ENCODE data around the gene RPL32. TPM values are rescaled to one million over a fixed set of nuclear protein-coding genes. Genes with fewer than 3 reads are reported as not detected.
"Not testable (repeated sequence)": the region's sequence is repeated elsewhere in the genome, so short reads cannot be mapped to it uniquely, and the experiment has no call there.

The RPL32 gene
- total and polyA plus RNA-seq, 8 donors = 71.5 to 3,985 (median 2,039) TPM

DNA sequence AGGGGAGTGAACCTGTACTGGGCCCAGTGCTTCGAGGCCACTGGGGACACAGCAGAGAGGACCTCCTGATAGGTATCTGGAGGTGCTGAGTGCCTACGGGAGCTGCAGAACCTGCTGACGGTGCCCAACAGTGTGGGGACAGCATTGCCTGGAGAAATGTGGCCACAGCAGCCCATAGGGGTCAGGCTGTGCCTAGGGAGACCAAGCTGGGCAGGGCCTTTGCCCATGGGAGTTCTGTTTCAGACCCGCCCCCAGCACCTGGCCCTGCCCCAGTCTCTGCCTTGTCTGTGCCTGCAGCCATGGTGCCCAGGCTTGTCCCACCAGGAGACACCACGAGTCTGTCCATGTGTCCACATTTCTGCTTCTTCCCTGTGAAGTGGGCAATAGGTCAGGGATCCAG is 15.3 kb upstream of the RPL32 start:
- TF ChIP-seq, protein P1, sequence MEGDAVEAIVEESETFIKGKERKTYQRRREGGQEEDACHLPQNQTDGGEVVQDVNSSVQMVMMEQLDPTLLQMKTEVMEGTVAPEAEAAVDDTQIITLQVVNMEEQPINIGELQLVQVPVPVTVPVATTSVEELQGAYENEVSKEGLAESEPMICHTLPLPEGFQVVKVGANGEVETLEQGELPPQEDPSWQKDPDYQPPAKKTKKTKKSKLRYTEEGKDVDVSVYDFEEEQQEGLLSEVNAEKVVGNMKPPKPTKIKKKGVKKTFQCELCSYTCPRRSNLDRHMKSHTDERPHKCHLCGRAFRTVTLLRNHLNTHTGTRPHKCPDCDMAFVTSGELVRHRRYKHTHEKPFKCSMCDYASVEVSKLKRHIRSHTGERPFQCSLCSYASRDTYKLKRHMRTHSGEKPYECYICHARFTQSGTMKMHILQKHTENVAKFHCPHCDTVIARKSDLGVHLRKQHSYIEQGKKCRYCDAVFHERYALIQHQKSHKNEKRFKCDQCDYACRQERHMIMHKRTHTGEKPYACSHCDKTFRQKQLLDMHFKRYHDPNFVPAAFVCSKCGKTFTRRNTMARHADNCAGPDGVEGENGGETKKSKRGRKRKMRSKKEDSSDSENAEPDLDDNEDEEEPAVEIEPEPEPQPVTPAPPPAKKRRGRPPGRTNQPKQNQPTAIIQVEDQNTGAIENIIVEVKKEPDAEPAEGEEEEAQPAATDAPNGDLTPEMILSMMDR (IDR thresholded peaks at IDR 0.05) = no peak
- TF ChIP-seq POLR2AphosphoS5 (IDR thresholded peaks at IDR 0.05) (no peak), POLR2A (IDR thresholded peaks at IDR 0.05) (no peak), EP300 (IDR thresholded peaks at IDR 0.05) (no peak)
- no peak overlapping the region for H3K4me3 ChIP-seq
- no peak for DNase-seq
- H3K27me3 ChIP-seq = no peaks in the 10 kb centered on the region
- H3K4me1 ChIP-seq = no peaks in the 10 kb centered on the region
- no peak overlapping the region for H3K27ac ChIP-seq
- no peaks in the 10 kb centered on the region for H3K9me3 ChIP-seq
- 79 to 93% (median 81%) methylated on average over 3 to 5 of the region's 5 CpGs for WGBS, 5 donors
- intact Hi-C loops (cut with DNase I; ENCODE audit: low total_unique reads) = no loop called here
- H3K36me3 ChIP-seq = no peaks in the 10 kb centered on the region

DNA sequence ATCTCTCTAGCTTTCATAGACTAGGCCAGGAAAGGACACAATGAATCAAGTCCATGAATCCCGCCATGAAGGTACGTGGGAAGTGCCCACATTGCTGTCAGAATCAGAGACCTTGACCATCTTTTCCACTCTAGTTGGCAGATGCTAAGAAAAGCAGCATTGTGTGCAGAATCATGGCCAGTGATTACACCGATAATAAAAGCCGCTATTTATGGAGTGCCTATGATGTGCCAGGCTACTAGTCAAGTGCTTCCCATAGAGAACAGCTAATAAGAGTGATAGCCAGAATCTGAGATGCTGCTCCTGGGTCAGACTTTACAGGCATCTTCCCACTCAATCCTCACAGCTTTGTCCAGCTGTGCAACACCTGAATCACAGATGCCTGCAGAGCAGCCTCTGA is 13.2 kb upstream of the RPL32 start:
- H3K4me3 ChIP-seq = no peak overlapping the region
- no peaks in the 10 kb centered on the region for H3K4me1 ChIP-seq
- H3K27ac ChIP-seq = no peak overlapping the region
- no peaks in the 10 kb centered on the region for H3K9me3 ChIP-seq
- no peaks in the 10 kb centered on the region for H3K27me3 ChIP-seq
- WGBS, 5 donors = 87 to 92% (median 88%) methylated on average over 4 of the region's 4 CpGs
- no peak for TF ChIP-seq POLR2AphosphoS5 (IDR thresholded peaks at IDR 0.05)
- TF ChIP-seq, protein P1 (IDR thresholded peaks at IDR 0.05) = no peak
- TF ChIP-seq EP300 (IDR thresholded peaks at IDR 0.05) = no peak
- no peak for TF ChIP-seq POLR2A (IDR thresholded peaks at IDR 0.05)
- H3K36me3 ChIP-seq = no peaks in the 10 kb centered on the region
- DNase-seq = no peak
- intact Hi-C loops (cut with DNase I; ENCODE audit: low total_unique reads) = no loop called here

DNA sequence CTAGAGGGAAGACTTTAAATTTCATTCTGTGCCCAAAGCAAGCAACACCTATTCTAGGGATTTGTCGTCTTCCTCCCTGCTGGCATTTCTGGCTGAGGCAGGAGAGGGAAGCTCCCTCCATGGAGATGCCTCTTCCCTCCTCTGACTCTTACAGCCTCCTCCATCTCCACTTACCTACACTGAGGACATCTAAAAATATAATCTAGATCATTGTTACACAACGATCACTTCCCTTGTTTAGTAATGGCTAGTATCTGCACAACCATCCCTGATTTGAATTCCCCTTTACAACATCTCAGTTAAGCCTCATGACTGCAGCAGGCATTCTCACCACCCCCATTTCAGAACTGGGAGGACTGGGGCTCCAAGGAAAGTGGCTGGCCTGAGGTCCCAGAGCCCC is 12.5 kb upstream of the RPL32 start:
- H3K36me3 ChIP-seq; H3K27ac ChIP-seq; H3K27me3 ChIP-seq; DNase-seq; H3K4me3 ChIP-seq; intact Hi-C loops (cut with DNase I; ENCODE audit: low total_unique reads); H3K4me1 ChIP-seq; H3K9me3 ChIP-seq: not testable (repeated sequence)
- WGBS, 5 donors = 66 to 82% (median 73%) methylated on average over 2 of the region's 2 CpGs

DNA sequence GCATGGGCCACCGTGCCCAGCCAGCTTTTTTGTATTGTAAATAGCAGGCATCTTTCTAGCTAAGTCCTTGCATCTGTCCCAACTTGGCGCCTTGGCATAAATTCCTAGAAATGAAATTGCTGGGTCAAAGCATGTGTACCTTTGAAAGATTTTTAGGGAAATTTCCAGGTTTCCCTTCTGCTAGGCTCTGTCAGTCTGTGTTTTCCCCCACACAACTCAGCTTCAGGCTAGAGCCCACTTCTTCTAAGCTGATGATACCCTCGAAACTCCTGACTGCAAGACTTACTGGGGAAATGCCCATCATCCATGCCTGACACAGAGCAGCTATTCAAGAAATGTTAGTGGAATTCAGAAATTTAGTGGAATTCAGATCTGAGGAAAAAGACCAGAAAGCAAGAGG is 10.8 kb upstream of the RPL32 start:
- Histone ChIP-seq H3K36me3 (no peaks in the 10 kb centered on the region), H3K4me1 (no peaks in the 10 kb centered on the region), H3K9me3 (no peaks in the 10 kb centered on the region), H3K27me3 (no peaks in the 10 kb centered on the region), H3K27ac (no peak overlapping the region), H3K4me3 (no peak overlapping the region)
- 84 to 89% (median 87%) methylated on average over 3 of the region's 3 CpGs for WGBS, 5 donors
- DNase-seq = no peak
- TF ChIP-seq EP300 (IDR thresholded peaks at IDR 0.05) (no peak), POLR2AphosphoS5 (IDR thresholded peaks at IDR 0.05) (no peak), POLR2A (IDR thresholded peaks at IDR 0.05) (no peak)
- TF ChIP-seq, protein P1 (IDR thresholded peaks at IDR 0.05) = no peak
- intact Hi-C loops (cut with DNase I; ENCODE audit: low total_unique reads) = no loop called here

DNA sequence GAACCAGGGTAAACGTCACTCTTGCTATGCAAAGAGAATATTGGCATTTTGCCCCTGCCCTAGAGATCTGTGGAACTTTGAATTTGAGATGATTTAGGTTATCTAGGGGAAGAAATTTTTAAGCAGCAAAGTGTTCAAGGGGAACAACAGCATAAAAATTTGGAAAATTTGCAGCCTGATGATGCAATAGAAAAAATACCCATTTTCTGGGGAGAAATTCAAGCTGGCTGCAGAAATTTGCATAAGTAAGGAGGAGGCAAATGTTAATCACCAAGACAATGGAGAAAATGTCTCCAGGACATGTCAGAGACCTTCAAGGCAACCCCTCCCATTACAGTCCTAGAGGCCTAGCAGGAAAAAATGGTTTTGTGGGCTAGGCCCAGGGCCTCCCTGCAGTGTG is 4.4 kb upstream of the RPL32 start:
- H3K36me3 ChIP-seq = no peaks in the 10 kb centered on the region
- no peak for DNase-seq
- peaks cover 0 to 5% (median 0%) of the 10 kb centered on the region in 4 donors for H3K4me1 ChIP-seq
- H3K4me3 ChIP-seq = no peak overlapping the region
- intact Hi-C loops (cut with DNase I; ENCODE audit: low total_unique reads) = no loop called here
- TF ChIP-seq POLR2AphosphoS5 (IDR thresholded peaks at IDR 0.05) (no peak), POLR2A (IDR thresholded peaks at IDR 0.05) (no peak), EP300 (IDR thresholded peaks at IDR 0.05) (no peak)
- TF ChIP-seq, protein P1 (IDR thresholded peaks at IDR 0.05) = no peak
- 4 to 41% (median 29%) methylated on average over 1 of the region's 1 CpG for WGBS, 5 donors
- no peaks in the 10 kb centered on the region for H3K27me3 ChIP-seq
- H3K9me3 ChIP-seq = no peaks in the 10 kb centered on the region
- no peak overlapping the region for H3K27ac ChIP-seq

Measured in stomach (tissue), 9 donors.